B cell (primary cell): ENCODE measurements around the gene LILRB4. TPM values are rescaled to one million over a fixed set of nuclear protein-coding genes. Genes with fewer than 3 reads are reported as not detected.

Experiments used
- ATAC-seq: fragments of 200-7000 bp; cut with Tn5 transposase; one replicate; pipeline ENCODE4 v1.10.0; 2021; ENCODE audit warnings: low read depth, mild to moderate bottlenecking, moderate number of reproducible peaks, moderate library complexity
- CTCF ChIA-PET: fragments of 350-600 bp; sonication (Branson Sonifier 250); formaldehyde crosslinking; loops from one replicate; lab custom pipeline; 2021; ENCODE audit warnings: antibody characterized with exemption, inconsistent platforms; lab: Charles Lee
- POLR2A ChIA-PET: fragments of 350-600 bp; sonication (Branson Sonifier 250); formaldehyde crosslinking; loops from one replicate; lab custom pipeline; 2021; ENCODE audit warnings: antibody characterized with exemption; lab: Charles Lee
- DNase-seq: peaks from one replicate; pipeline ENCODE4 v3.0.0; 2013
- H2AFZ ChIP-seq: 2 replicates; pipeline ENCODE4 v1.6.1; 2012; ENCODE audit warnings: mild to moderate bottlenecking, low read depth, low read length; ENCODE audit not compliant: insufficient read depth, poor library complexity, severe bottlenecking
- H3K27ac ChIP-seq, 2 donors: 1 replicate in 1 of 2; 2 replicates in 1 of 2; pipeline ENCODE4 v1.5.1; 2012 to 2013; ENCODE audit warnings: low read length in 2 of 2, mild to moderate bottlenecking in 2 of 2, moderate library complexity in 1 of 2
- H3K27me3 ChIP-seq, 4 experiments: fragments of 200-600 bp in 1 of 4; sonication (generic) in 1 of 4; replicated peaks in 1 of 4; 1 replicate in 2 of 4; 2 replicates in 2 of 4; pipeline versions ENCODE4 v1.6.1 to v1.7.0; 2013 to 2016; ENCODE audit warnings: low read length in 3 of 4, mild to moderate bottlenecking in 2 of 4, mixed read lengths in 1 of 4, moderate library complexity in 1 of 4; ENCODE audit not compliant: insufficient read depth in 4 of 4, control insufficient read depth in 3 of 4; ENCODE audit errors: control extremely low read depth in 1 of 4
- H3K36me3 ChIP-seq, 2 experiments: replicated peaks in 1 of 2; 1 replicate in 1 of 2; 2 replicates in 1 of 2; pipeline versions ENCODE4 v1.6.1 to v1.7.1; 2013; ENCODE audit warnings: low read length in 1 of 2; ENCODE audit not compliant: insufficient read depth in 2 of 2, control insufficient read depth in 1 of 2; ENCODE audit errors: control extremely low read depth in 1 of 2, extremely low read depth in 1 of 2
- H3K4me1 ChIP-seq, 2 donors: fragments of 200-600 bp in 1 of 2; sonication (generic) in 1 of 2; 1 replicate in 1 of 2; 2 replicates in 1 of 2; pipeline versions ENCODE4 v1.5.1 to v1.6.1; 2013 to 2017; ENCODE audit warnings: low read length in 2 of 2; ENCODE audit not compliant: control insufficient read depth in 2 of 2, insufficient read depth in 2 of 2
- H3K4me2 ChIP-seq: replicated peaks from 2 replicates; pipeline ENCODE3; 2012; ENCODE audit warnings: mild to moderate bottlenecking, low read depth, low read length; ENCODE audit not compliant: poor library complexity, severe bottlenecking
- H3K4me3 ChIP-seq, 5 experiments: fragments of 200-600 bp in 1 of 5; sonication (generic) in 1 of 5; 1 replicate in 3 of 5; 2 replicates in 2 of 5; pipeline versions ENCODE4 v1.5.1 to v1.7.0; 2011 to 2016; ENCODE audit warnings: low read length in 4 of 5, mild to moderate bottlenecking in 4 of 5, low read depth in 2 of 5, control low read depth in 1 of 5, moderate library complexity in 1 of 5; ENCODE audit not compliant: insufficient read depth in 1 of 5; ENCODE audit errors: control extremely low read depth in 1 of 5, extremely low read depth in 1 of 5
- H3K79me2 ChIP-seq: fragments of 200-600 bp; sonication (generic); one replicate; pipeline ENCODE4 v1.6.0; 2016; ENCODE audit warnings: low read length; ENCODE audit not compliant: control insufficient read depth, insufficient read depth
- H3K9ac ChIP-seq: fragments of 200-600 bp; sonication (generic); 2 replicates; pipeline ENCODE4 v1.6.1; 2017; ENCODE audit warnings: mild to moderate bottlenecking, low read length, moderate library complexity
- H3K9me3 ChIP-seq, 3 donors: one replicate each; pipeline versions ENCODE4 v1.6.1 to v1.7.1; 2013; ENCODE audit warnings: low read length in 2 of 3; ENCODE audit not compliant: control insufficient read depth in 2 of 3, insufficient read depth in 1 of 3; ENCODE audit errors: control extremely low read depth in 1 of 3
- H4K20me1 ChIP-seq: 2 replicates; pipeline ENCODE4 v1.6.0; 2012; ENCODE audit warnings: mild to moderate bottlenecking, low read length; ENCODE audit not compliant: insufficient read depth, control insufficient read depth, poor library complexity, severe bottlenecking
- H3K27ac Mint-ChIP-seq: one replicate; pipeline ENCODE4 v1.8.0; 2021; ENCODE audit warnings: mixed read lengths
- H3K27me3 Mint-ChIP-seq: one replicate; pipeline ENCODE4 v1.8.0; 2021; ENCODE audit warnings: mixed read lengths
- H3K4me1 Mint-ChIP-seq: one replicate; pipeline ENCODE4 v1.8.0; 2021; ENCODE audit warnings: mixed read lengths
- H3K4me3 Mint-ChIP-seq: one replicate; pipeline ENCODE4 v1.8.0; 2021; ENCODE audit warnings: mixed read lengths
- H3K9me3 Mint-ChIP-seq: one replicate; pipeline ENCODE4 v1.8.0; 2022; ENCODE audit warnings: mixed read lengths; ENCODE audit not compliant: insufficient read depth
- EZH2 ChIP-seq: IDR thresholded peaks from 2 replicates; pipeline ENCODE4 v1.6.1; 2012; ENCODE audit warnings: borderline replicate concordance, low read depth, mild to moderate bottlenecking, moderate library complexity, low read length; ENCODE audit not compliant: insufficient read depth, poor library complexity, severe bottlenecking
- whole genome bisulfite sequencing: methylation state at CpG from one replicate; pipeline ENCODE4 v1.1.5; 2013; ENCODE audit warnings: missing lambda C conversion rate; ENCODE audit not compliant: insufficient coverage; 5-methylcytosine and 5-hydroxymethylcytosine counted together
- intact Hi-C: fragments of 100-400 bp; cut with micrococcal nuclease; formaldehyde crosslinking; loops from one replicate; pipeline ENCODE4 v1.10.0; 2022
- polyA plus RNA-seq: library from polyadenylated mRNA; depleted of rRNA; stranded (reverse); fragments of >200 nt; gene quantifications from 2 replicates; pipeline ENCODE4 v1.2.3, GENCODE V29; 2012
- total RNA-seq, 2 donors: library from RNA; stranded (reverse); fragments of 120-200 nt in 1 of 2; gene quantifications; 1 replicate in 1 of 2; 2 replicates in 1 of 2; pipeline versions ENCODE4 v1.2.3 to v1.2.4, GENCODE V29; 2013 to 2022
- TF ChIP-seq, protein P1 (sequence below): fragments of 200-600 bp; IDR thresholded peaks from one replicate; pipeline ENCODE4 v1.8.0; 2022; ENCODE audit warnings: antibody characterized with exemption, mild to moderate bottlenecking

LILRB4 gene
- total and polyA plus RNA-seq, 2 donors (not counting 1 experiment from before 2014, with no cell fraction given): 1.1 to 2.8 TPM

DNA sequence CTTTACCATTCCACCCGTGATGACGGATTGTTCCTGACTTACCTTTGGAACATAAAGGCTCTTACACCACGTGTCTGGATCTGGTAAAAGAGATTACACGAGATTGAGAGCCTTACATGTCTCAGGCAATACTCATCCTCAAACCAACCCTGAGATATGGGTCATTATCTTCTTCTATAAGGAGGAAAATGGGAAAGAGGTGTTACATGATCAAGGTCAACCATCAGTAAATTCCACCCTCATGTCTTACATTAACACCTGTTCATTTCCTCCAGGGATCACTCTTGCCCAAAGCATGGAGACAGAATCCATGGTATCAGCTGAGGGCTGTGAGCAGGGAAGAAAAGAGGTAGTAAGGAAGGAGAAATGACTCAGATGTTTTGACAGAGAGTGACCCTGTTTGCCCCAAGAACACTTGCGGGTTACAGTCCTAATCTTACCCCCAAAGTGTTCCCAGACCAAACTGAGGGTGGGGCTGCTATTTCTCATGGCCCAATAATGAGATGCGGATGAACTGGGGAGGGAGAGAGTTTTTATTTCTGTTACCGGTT lies 19.6 kb downstream of the LILRB4 start:
- TF ChIP-seq EZH2: no peak
- TF ChIP-seq, protein P1, sequence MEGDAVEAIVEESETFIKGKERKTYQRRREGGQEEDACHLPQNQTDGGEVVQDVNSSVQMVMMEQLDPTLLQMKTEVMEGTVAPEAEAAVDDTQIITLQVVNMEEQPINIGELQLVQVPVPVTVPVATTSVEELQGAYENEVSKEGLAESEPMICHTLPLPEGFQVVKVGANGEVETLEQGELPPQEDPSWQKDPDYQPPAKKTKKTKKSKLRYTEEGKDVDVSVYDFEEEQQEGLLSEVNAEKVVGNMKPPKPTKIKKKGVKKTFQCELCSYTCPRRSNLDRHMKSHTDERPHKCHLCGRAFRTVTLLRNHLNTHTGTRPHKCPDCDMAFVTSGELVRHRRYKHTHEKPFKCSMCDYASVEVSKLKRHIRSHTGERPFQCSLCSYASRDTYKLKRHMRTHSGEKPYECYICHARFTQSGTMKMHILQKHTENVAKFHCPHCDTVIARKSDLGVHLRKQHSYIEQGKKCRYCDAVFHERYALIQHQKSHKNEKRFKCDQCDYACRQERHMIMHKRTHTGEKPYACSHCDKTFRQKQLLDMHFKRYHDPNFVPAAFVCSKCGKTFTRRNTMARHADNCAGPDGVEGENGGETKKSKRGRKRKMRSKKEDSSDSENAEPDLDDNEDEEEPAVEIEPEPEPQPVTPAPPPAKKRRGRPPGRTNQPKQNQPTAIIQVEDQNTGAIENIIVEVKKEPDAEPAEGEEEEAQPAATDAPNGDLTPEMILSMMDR: no peak
- H3K27ac ChIP-seq: no peak overlapping the region
- Mint-ChIP-seq H3K9me3 (peaks cover 3% of the 10 kb centered on the region), H3K4me3 (no peak overlapping the region), H3K27ac (no peak overlapping the region), H3K4me1 (no peaks in the 10 kb centered on the region), H3K27me3 (peaks cover 32% of the 10 kb centered on the region)
- intact Hi-C loops: no loop called here
- DNase-seq (no peak), ATAC-seq (no peak)
- no peaks in the 10 kb centered on the region for H3K79me2 ChIP-seq
- POLR2A ChIA-PET: no interaction called here
- peaks cover 0 to 11% (median 2%) of the 10 kb centered on the region in 3 donors for H3K9me3 ChIP-seq
- peaks cover 0 to 24% (median 6%) of the 10 kb centered on the region in 4 experiments for H3K27me3 ChIP-seq
- no peaks in the 10 kb centered on the region for H3K36me3 ChIP-seq
- no peak overlapping the region for H3K4me3 ChIP-seq
- H3K9ac ChIP-seq: no peak overlapping the region
- no peak overlapping the region for H3K4me2 ChIP-seq
- H3K4me1 ChIP-seq: no peaks in the 10 kb centered on the region
- H4K20me1 ChIP-seq: no peaks in the 10 kb centered on the region
- CTCF ChIA-PET: interaction anchor here (0.6 to 13.0 kb wide), 4 partner anchors 9 to 202 kb away, joined by 3 to 246 read pairs (median 10); no protein-coding TSS in a partner anchor
- no CpG with 5 or more reads among the region's 7 CpGs for WGBS
- H2AFZ ChIP-seq: no peak overlapping the region

GRCh38 chr19:54684527-54684926 lies 21.7 kb downstream of the LILRB4 start:
- CTCF ChIA-PET: interaction anchor here (0.7 to 1.7 kb wide), 2 partner anchors 10 to 206 kb away, joined by 3 to 9 read pairs; no protein-coding TSS in a partner anchor
- Histone ChIP-seq H3K27me3 (peaks cover 0 to 25% (median 8%) of the 10 kb centered on the region in 4 experiments), H3K9me3 (peaks cover 0 to 11% (median 2%) of the 10 kb centered on the region in 3 donors), H3K27ac (no peak overlapping the region), H3K4me1 (no peaks in the 10 kb centered on the region), H2AFZ (no peak overlapping the region), H3K79me2 (no peaks in the 10 kb centered on the region), H4K20me1 (no peaks in the 10 kb centered on the region), H3K36me3 (no peaks in the 10 kb centered on the region), H3K4me3 (no peak overlapping the region), H3K9ac (no peak overlapping the region), H3K4me2 (no peak overlapping the region)
- H3K27me3 Mint-ChIP-seq: peaks cover 32% of the 10 kb centered on the region
- intact Hi-C loops: no loop called here
- H3K4me1 Mint-ChIP-seq: no peaks in the 10 kb centered on the region
- ATAC-seq (no peak), DNase-seq (no peak)
- no peak for TF ChIP-seq EZH2
- TF ChIP-seq, protein P1: no peak
- peaks cover 3% of the 10 kb centered on the region for H3K9me3 Mint-ChIP-seq
- WGBS: 7% methylated on average over 2 of the region's 3 CpGs
- H3K27ac Mint-ChIP-seq: no peak overlapping the region
- POLR2A ChIA-PET: no interaction called here
- no peak overlapping the region for H3K4me3 Mint-ChIP-seq
